Adrenal gland (tissue), 12 donors: ENCODE measurements around the gene OPRM1. TPM values are rescaled to one million over a fixed set of nuclear protein-coding genes. Genes with fewer than 3 reads are reported as not detected.

Source experiments
- DNase-seq, 7 donors: peaks; one replicate each; pipeline ENCODE4 v3.0.0-alpha.2; 2019 to 2020
- H3K27ac ChIP-seq, 5 donors: fragments of 200-600 bp; sonication (generic) in 4 of 5; 1 replicate in 3 of 5; 2 replicates in 2 of 5; pipeline versions ENCODE4 v1.5.1 to v1.8.0; 2016 to 2020; ENCODE audit warnings: mild to moderate bottlenecking in 1 of 5
- H3K27me3 ChIP-seq: fragments of 200-600 bp; 2 replicates; pipeline ENCODE4 v1.8.0; 2021
- H3K36me3 ChIP-seq, 2 donors: fragments of 200-600 bp; replicated peaks in 1 of 2; 1 replicate in 1 of 2; 2 replicates in 1 of 2; pipeline versions ENCODE4 v1.5.1 to v1.8.0; 2018 to 2022
- H3K4me1 ChIP-seq, 2 donors: fragments of 200-600 bp; replicated peaks in 1 of 2; 1 replicate in 1 of 2; 2 replicates in 1 of 2; pipeline versions ENCODE4 v1.5.1 to v1.8.0; 2018 to 2021
- H3K4me3 ChIP-seq, 4 donors: fragments of 200-600 bp; sonication (generic) in 3 of 4; one replicate each; pipeline ENCODE4 v1.5.1; 2016 to 2018
- H3K9me3 ChIP-seq, 3 donors: fragments of 200-600 bp; sonication (generic) in 1 of 3; replicated peaks in 1 of 3; 1 replicate in 2 of 3; 2 replicates in 1 of 3; pipeline versions ENCODE4 v1.5.1 to v1.8.0; 2016 to 2021
- POLR2A ChIP-seq, 2 donors: fragments of 450-650 bp; IDR thresholded peaks; one replicate each; pipeline ENCODE4 v1.6.1; 2017; ENCODE audit warnings: antibody characterized with exemption in 2 of 2, mild to moderate bottlenecking in 2 of 2, moderate library complexity in 1 of 2
- WGBS, 4 donors: extraction: QIAGEN DNeasy Blood & Tissue Kit in 2 of 4; methylation state at CpG; one replicate each; pipeline versions ENCODE4 v1.1.5 to v1.1.7; 2013 to 2017; 5-methylcytosine and 5-hydroxymethylcytosine counted together
- intact Hi-C, 2 donors: fragments of 100-400 bp; cut with DNase I; formaldehyde crosslinking; loops; one replicate each; pipeline versions ENCODE4 v1.14.1 to v1.15.0; 2022 to 2023
- polyA plus RNA-seq, 3 donors: library from polyadenylated mRNA; stranded (reverse); fragments of 200-250 nt in 2 of 3; fragments of 350-450 nt in 1 of 3; fragmentation: Illumina TruSeq in 1 of 3; extraction: RNeasy Lipid Tissue Mini Kit (QIAGEN cat#74804) in 1 of 3; gene quantifications; one replicate each; pipeline ENCODE4 v1.2.3, GENCODE V29; 2013 to 2014
- total RNA-seq, 9 donors: library from RNA; depleted of rRNA in 4 of 9; stranded (reverse); fragments of >200 nt in 4 of 9; fragments of 120-200 nt in 1 of 9; fragmentation: NEBNext Ultra II Directional in 1 of 9; extraction: Animal tissue kit (Norgen Biotek cat#: 25700) in 1 of 9; gene quantifications; one replicate each; pipeline versions ENCODE4 v1.1.0 to v1.2.4, GENCODE V29; 2013 to 2023
- TF ChIP-seq, protein P1 (sequence below), 6 experiments: fragments of 450-650 bp in 4 of 6; fragments of 200-600 bp in 2 of 6; sonication (generic) in 1 of 6; IDR thresholded peaks; 1 replicate in 5 of 6; 2 replicates in 1 of 6; pipeline versions ENCODE4 v1.5.1 to v1.8.0; 2016 to 2021; ENCODE audit warnings: antibody characterized with exemption in 6 of 6, mild to moderate bottlenecking in 2 of 6, moderate library complexity in 1 of 6
- donor health status: healthy with polysubstance abuse.
- donor health status: Bipolar disorder and iron deficiency.
- donor health status: DM: yes; HTN: yes; CAD: no.
- donor health status: DM: no; HTN: no; CAD: no.
- donor health status: DM: no; HTN: no; CAD: no.
- donor health status: DM: yes; HTN: yes; CAD: no.

The OPRM1 gene
- total and polyA plus RNA-seq, 12 donors, result 0.19 to 3.5 (median 1.0) TPM; not detected in 4

DNA sequence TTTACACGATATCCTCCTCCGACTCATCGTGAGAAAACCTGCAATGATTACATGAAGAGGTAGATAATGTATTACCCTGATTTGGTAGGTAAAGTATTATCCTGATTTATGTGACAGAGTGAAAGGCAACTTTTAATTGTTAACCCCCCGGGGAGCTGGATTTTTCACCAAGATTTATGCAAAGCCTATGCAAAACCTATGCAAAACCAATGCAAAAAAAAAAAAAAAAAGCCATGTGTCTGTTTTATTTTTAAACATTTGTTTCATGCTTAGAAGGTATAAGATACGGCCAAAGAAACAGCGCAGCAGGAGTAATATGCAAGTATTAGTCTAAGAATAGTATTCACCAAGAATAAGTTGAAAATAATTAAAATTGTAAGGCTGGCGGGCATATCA lies 207.7 kb downstream of the OPRM1 start:
- H3K27ac ChIP-seq, result no peak overlapping the region
- no peaks in the 10 kb centered on the region for H3K4me1 ChIP-seq
- no peaks in the 10 kb centered on the region for H3K27me3 ChIP-seq
- no peaks in the 10 kb centered on the region for H3K9me3 ChIP-seq
- no peaks in the 10 kb centered on the region for H3K36me3 ChIP-seq
- no peak for DNase-seq
- 72 to 83% (median 79%) methylated on average over 7 of the region's 7 CpGs for WGBS, 4 donors
- H3K4me3 ChIP-seq, result no peak overlapping the region
- no peak for TF ChIP-seq POLR2A (IDR thresholded peaks at IDR 0.05)
- TF ChIP-seq, protein P1, sequence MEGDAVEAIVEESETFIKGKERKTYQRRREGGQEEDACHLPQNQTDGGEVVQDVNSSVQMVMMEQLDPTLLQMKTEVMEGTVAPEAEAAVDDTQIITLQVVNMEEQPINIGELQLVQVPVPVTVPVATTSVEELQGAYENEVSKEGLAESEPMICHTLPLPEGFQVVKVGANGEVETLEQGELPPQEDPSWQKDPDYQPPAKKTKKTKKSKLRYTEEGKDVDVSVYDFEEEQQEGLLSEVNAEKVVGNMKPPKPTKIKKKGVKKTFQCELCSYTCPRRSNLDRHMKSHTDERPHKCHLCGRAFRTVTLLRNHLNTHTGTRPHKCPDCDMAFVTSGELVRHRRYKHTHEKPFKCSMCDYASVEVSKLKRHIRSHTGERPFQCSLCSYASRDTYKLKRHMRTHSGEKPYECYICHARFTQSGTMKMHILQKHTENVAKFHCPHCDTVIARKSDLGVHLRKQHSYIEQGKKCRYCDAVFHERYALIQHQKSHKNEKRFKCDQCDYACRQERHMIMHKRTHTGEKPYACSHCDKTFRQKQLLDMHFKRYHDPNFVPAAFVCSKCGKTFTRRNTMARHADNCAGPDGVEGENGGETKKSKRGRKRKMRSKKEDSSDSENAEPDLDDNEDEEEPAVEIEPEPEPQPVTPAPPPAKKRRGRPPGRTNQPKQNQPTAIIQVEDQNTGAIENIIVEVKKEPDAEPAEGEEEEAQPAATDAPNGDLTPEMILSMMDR (IDR thresholded peaks at IDR 0.05), result no peak
- intact Hi-C loops, result no loop called here

DNA sequence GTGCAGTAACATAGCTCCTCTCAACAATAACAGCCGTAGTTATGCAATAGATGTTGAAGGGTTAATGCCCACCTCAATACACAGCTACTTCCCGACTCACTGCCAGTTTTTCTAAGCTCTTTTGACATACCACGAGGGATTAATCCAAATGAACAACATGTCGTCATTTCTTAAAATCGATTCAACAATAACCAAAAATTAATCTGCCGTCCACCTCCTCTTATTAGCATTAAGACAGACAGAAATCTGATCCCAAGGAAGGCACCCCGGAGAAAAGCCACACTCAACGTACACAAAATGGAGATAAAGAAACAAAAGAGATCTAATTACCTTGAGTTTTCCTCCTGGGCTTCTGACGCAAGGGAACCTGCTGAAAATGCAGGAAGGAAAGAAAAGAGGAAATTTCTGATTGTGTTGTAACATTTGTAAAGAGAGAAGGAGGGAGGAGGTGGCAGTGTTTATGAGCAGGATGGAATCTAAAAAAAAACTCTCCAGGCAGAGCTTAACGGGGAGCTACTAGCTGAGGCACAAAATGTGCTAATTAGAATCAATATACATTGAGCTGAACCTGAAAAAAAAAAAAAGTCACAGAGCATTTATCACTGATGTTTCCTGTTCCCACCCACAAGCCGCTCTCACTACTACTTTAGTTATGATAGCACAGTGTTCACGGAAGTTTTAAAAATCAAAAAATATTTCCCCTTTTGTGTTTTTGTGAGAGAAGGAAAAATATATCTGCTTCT lies 208.2 kb downstream of the OPRM1 start:
- WGBS, 4 donors, result 40 to 50% (median 46%) methylated on average over 12 of the region's 12 CpGs
- H3K4me3 ChIP-seq, result no peak overlapping the region
- DNase-seq, result no peak
- no peaks in the 10 kb centered on the region for H3K9me3 ChIP-seq
- H3K4me1 ChIP-seq, result no peaks in the 10 kb centered on the region
- no peak for TF ChIP-seq POLR2A (IDR thresholded peaks at IDR 0.05)
- TF ChIP-seq, protein P1 (IDR thresholded peaks at IDR 0.05), result no peak
- no peak overlapping the region for H3K27ac ChIP-seq
- H3K36me3 ChIP-seq, result no peaks in the 10 kb centered on the region
- H3K27me3 ChIP-seq, result no peaks in the 10 kb centered on the region
- intact Hi-C loops, result no loop called here

DNA sequence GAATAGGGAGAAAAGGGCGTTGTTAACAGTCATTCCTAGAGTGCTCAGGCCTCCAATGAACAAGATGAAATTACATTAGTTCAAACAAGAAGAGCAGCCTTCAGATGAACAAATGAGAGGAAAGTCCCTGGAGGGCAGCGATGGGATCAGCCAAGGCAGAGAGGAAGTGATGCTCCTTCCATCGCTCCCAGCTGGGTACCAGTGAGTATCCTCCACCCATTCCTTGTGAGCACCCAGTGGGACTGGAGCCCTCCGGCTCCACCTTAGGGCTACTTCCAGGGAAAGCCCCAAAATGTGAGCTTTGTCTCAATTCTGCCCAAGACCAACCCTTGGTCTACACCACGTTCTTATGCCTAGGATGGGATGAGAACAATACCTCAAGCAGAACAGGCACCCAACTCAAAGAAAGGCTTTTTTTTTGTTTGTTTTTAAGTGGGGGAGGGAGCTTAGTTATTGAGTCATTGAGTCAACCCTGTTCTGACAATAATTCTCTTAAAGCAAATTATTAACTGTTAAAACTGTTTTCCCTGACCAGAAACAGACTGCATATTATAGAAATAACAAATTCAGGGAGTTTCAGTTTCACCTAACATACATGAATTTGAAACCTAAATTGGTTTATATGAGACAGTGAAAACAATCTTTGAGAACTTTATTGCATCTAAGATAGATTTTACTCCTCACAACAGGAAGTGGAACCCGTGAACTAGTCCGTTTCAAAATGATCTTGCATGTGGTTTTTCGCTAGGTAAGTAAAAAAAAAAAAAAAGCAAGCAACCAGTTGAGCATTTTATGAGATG lies 210.7 kb downstream of the OPRM1 start:
- no peaks in the 10 kb centered on the region for H3K9me3 ChIP-seq
- H3K4me1 ChIP-seq, result no peaks in the 10 kb centered on the region
- TF ChIP-seq, protein P1 (IDR thresholded peaks at IDR 0.05), result no peak
- no peak for TF ChIP-seq POLR2A (IDR thresholded peaks at IDR 0.05)
- H3K36me3 ChIP-seq, result no peaks in the 10 kb centered on the region
- DNase-seq, result no peak
- no peaks in the 10 kb centered on the region for H3K27me3 ChIP-seq
- 69 to 87% (median 75%) methylated on average over 8 of the region's 8 CpGs for WGBS, 4 donors
- intact Hi-C loops, result no loop called here
- H3K4me3 ChIP-seq, result no peak overlapping the region
- no peak overlapping the region for H3K27ac ChIP-seq

DNA sequence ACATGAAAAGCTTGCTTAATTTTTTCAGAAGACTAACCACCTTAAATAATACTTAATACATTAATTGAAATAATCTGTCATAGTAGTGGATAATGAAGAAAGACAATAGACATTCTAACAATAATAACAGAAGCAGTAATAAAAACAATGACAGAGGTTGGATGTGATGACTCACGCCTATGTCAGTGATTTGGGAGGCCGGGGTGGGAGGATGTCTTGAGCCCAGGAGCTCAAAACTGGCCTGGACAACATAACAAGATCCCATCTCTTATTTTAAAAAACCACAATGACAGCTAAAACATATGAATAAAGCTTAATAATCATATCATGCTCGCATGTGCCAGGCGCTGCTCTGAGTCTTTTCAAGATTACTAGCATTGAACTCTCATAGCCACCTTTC lies 212.1 kb downstream of the OPRM1 start:
- H3K36me3 ChIP-seq, result no peaks in the 10 kb centered on the region
- WGBS, 4 donors, result 69 to 75% (median 71%) methylated on average over 4 of the region's 4 CpGs
- H3K9me3 ChIP-seq, result no peaks in the 10 kb centered on the region
- no peaks in the 10 kb centered on the region for H3K4me1 ChIP-seq
- no peak overlapping the region for H3K4me3 ChIP-seq
- no peak for DNase-seq
- intact Hi-C loops, result no loop called here
- TF ChIP-seq, protein P1 (IDR thresholded peaks at IDR 0.05), result no peak
- no peak for TF ChIP-seq POLR2A (IDR thresholded peaks at IDR 0.05)
- H3K27me3 ChIP-seq, result no peaks in the 10 kb centered on the region
- H3K27ac ChIP-seq, result no peak overlapping the region
